Neuronal stem cell (in vitro differentiated cells): Measurements from ENCODE around the gene ARHGAP25.

ENCODE experiments used
- DNase-seq: peaks from one replicate; pipeline ENCODE4 v3.0.0-alpha.2; 2013; ENCODE audit warnings: low spot score
- H2AFZ ChIP-seq: one replicate; pipeline ENCODE4 v1.6.1; 2013; ENCODE audit warnings: mild to moderate bottlenecking, low read length, inconsistent platforms
- H2AK5ac ChIP-seq: 2 replicates; pipeline ENCODE4 v1.6.1; 2013; ENCODE audit warnings: low read depth, mild to moderate bottlenecking, inconsistent platforms, low read length, moderate library complexity, mixed read lengths
- H2BK120ac ChIP-seq: 2 replicates; pipeline ENCODE4 v1.6.1; 2013; ENCODE audit warnings: low read depth, mild to moderate bottlenecking, inconsistent platforms, low read length, moderate library complexity, mixed read lengths
- H2BK12ac ChIP-seq: one replicate; pipeline ENCODE4 v1.6.1; 2013; ENCODE audit warnings: low read length, inconsistent platforms
- H2BK15ac ChIP-seq: 2 replicates; pipeline ENCODE4 v1.6.1; 2013; ENCODE audit warnings: mild to moderate bottlenecking, low read length, inconsistent platforms, mixed read lengths
- H2BK5ac ChIP-seq: one replicate; pipeline ENCODE4 v1.6.1; 2013; ENCODE audit warnings: inconsistent platforms, mild to moderate bottlenecking, low read length, moderate library complexity
- H3K14ac ChIP-seq: one replicate; pipeline ENCODE4 v1.6.1; 2013; ENCODE audit warnings: low read length, inconsistent platforms
- H3K18ac ChIP-seq: 2 replicates; pipeline ENCODE4 v1.6.1; 2013; ENCODE audit warnings: low read length, inconsistent platforms
- H3K23ac ChIP-seq: 2 replicates; pipeline ENCODE4 v1.6.1; 2013; ENCODE audit warnings: low read depth, mild to moderate bottlenecking, mixed read lengths, low read length, inconsistent platforms; ENCODE audit not compliant: poor library complexity
- H3K27ac ChIP-seq: replicated peaks from 3 replicates; pipeline ENCODE4 v1.5.1; 2013; ENCODE audit warnings: low read length, inconsistent platforms
- H3K27me3 ChIP-seq, 3 experiments: 2 replicates each; pipeline ENCODE4 v1.6.1; 2013; ENCODE audit warnings: low read length in 3 of 3, mild to moderate bottlenecking in 2 of 3, inconsistent platforms in 1 of 3, low read depth in 1 of 3, mixed read lengths in 1 of 3, moderate library complexity in 1 of 3; ENCODE audit not compliant: control insufficient read depth in 3 of 3, insufficient read depth in 3 of 3
- H3K36me3 ChIP-seq, 2 donors: replicated peaks in 1 of 2; 2 replicates each; pipeline ENCODE4 v1.6.1; 2013; ENCODE audit warnings: low read length in 2 of 2; ENCODE audit not compliant: control insufficient read depth in 2 of 2, insufficient read depth in 2 of 2
- H3K4ac ChIP-seq: 2 replicates; pipeline ENCODE4 v1.6.1; 2013; ENCODE audit warnings: inconsistent platforms, mild to moderate bottlenecking, low read length, moderate library complexity
- H3K4me1 ChIP-seq, 2 donors: 1 replicate in 1 of 2; 2 replicates in 1 of 2; pipeline ENCODE4 v1.6.1; 2013; ENCODE audit warnings: low read length in 2 of 2, low read depth in 1 of 2; ENCODE audit not compliant: control insufficient read depth in 2 of 2, insufficient read depth in 1 of 2
- H3K4me2 ChIP-seq: one replicate; pipeline ENCODE4 v1.6.1; 2013; ENCODE audit warnings: mild to moderate bottlenecking, low read length, inconsistent platforms; ENCODE audit not compliant: insufficient read depth, poor library complexity, severe bottlenecking
- H3K4me3 ChIP-seq, 2 donors: 2 replicates each; pipeline ENCODE4 v1.5.1; 2013; ENCODE audit warnings: low read length in 2 of 2, mild to moderate bottlenecking in 2 of 2, inconsistent platforms in 1 of 2, moderate library complexity in 1 of 2
- H3K79me1 ChIP-seq: one replicate; pipeline ENCODE4 v1.6.1; 2013; ENCODE audit warnings: low read depth, mild to moderate bottlenecking, inconsistent platforms, low read length, moderate library complexity
- H3K9ac ChIP-seq: one replicate; pipeline ENCODE4 v1.6.1; 2013; ENCODE audit warnings: mild to moderate bottlenecking, low read depth, low read length, inconsistent platforms; ENCODE audit not compliant: poor library complexity
- H3K9me3 ChIP-seq, 2 donors: replicated peaks in 1 of 2; 2 replicates each; pipeline versions ENCODE3 to v1.6.1; 2013; ENCODE audit warnings: low read length in 2 of 2, mild to moderate bottlenecking in 2 of 2, inconsistent platforms in 1 of 2, low read depth in 1 of 2, mixed read lengths in 1 of 2, moderate library complexity in 1 of 2; ENCODE audit not compliant: control insufficient read depth in 2 of 2, insufficient read depth in 1 of 2
- H4K8ac ChIP-seq: one replicate; pipeline ENCODE4 v1.6.1; 2013; ENCODE audit warnings: low read depth, mild to moderate bottlenecking, inconsistent platforms, low read length, moderate library complexity
- H4K91ac ChIP-seq: one replicate; pipeline ENCODE4 v1.6.1; 2013; ENCODE audit warnings: low read length, low read depth, mild to moderate bottlenecking, inconsistent platforms; ENCODE audit not compliant: poor library complexity
- WGBS, 2 donors: extraction: QIAGEN DNeasy Blood & Tissue Kit; methylation state at CpG; one replicate each; pipeline ENCODE4 v1.1.7; 2013; ENCODE audit warnings: missing lambda C conversion rate in 2 of 2, mixed read lengths in 1 of 2; ENCODE audit not compliant: insufficient read length in 2 of 2, insufficient replicate concordance in 1 of 2; ENCODE audit errors: extremely low coverage in 2 of 2; 5-methylcytosine and 5-hydroxymethylcytosine counted together

Gene ARHGAP25

DNA sequence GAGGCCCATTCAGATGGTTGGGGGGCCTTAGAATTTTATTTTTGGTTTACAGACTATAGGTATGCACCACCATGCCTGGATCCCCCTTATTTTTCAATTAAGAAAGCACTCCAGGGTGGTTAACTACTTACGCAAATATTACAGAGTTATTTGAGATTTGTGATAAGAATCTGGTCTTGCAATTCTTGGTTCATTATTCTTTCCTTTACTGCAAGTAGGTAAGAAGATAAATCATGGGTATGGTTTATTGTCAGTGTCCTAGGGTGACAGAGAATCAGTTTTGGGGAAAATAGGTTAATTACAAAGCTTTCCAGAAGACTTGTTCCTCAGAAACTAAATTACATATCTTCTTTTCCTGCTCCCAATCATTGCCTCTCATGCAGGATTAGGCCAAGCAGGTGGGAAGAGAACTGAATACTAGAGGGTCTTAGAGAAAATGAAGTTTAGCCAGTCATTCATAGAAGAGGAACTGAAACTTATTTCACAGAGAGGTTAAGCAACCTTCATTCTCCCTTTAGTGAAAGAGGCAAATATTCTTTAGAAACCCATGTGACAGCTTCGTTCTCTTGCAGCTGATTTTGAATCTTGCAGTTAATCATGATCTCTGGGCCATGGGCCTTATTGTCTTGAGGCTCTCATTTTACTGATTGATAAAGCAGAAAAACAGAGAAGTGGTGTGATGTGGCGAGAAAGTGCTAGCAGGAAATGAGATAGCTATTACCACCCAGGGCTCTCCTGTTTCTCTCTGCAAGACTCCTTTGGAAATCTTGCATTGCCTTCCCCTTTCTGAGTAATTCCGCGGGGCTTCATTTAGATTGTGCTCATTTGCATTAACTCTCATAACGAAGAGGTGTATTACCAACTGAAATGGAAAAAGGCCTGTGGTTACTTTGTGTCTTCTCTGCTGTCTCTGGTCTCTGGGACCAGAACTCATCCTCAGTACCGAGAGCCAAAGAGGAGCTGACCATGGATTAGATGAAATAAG lies 44.8 kb upstream of the ARHGAP25 start:
- H3K36me3 ChIP-seq = no peaks in the 10 kb centered on the region
- no peak overlapping the region for H2AK5ac ChIP-seq
- no peaks in the 10 kb centered on the region for H3K9me3 ChIP-seq
- H2BK120ac ChIP-seq = no peak overlapping the region
- H4K91ac ChIP-seq = no peak overlapping the region
- H3K79me1 ChIP-seq = no peaks in the 10 kb centered on the region
- H4K8ac ChIP-seq = no peak overlapping the region
- H3K9ac ChIP-seq = no peak overlapping the region
- no peak overlapping the region for H3K18ac ChIP-seq
- H2BK5ac ChIP-seq = no peak overlapping the region
- no peak overlapping the region for H2BK15ac ChIP-seq
- DNase-seq = no peak
- H2BK12ac ChIP-seq = no peak overlapping the region
- no peak overlapping the region for H2AFZ ChIP-seq
- H3K4ac ChIP-seq = no peak overlapping the region
- H3K4me3 ChIP-seq = no peak overlapping the region
- no peak overlapping the region for H3K23ac ChIP-seq
- WGBS, 2 donors = no CpG with 5 or more reads among the region's 7 CpGs
- no peak overlapping the region for H3K27ac ChIP-seq
- peaks cover 0 to 2% of the 10 kb centered on the region in 2 donors for H3K4me1 ChIP-seq
- no peaks in the 10 kb centered on the region for H3K27me3 ChIP-seq
- H3K4me2 ChIP-seq = no peak overlapping the region
- H3K14ac ChIP-seq = no peak overlapping the region

DNA sequence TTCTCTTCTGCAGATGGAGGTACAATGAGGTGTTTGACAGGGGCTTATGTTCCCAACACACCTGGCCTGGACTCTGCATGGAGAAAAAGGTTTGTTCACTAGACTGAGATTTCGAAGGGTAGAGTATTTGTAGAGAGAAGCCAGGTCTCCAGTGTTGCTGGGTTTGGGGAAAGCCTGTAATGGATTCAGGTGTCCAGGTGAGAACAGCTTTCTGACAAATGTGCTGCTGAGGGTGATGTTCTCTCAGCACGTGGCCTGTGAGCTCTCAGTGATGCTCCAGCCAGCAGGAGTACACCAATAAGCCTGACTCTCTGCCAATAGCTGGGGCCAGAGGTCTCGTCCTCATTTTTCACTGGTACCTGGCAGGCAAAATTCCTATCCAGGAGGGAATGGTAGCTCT lies 43.8 kb upstream of the ARHGAP25 start:
- Histone ChIP-seq H2BK12ac (no peak overlapping the region), H2BK120ac (no peak overlapping the region), H2BK15ac (no peak overlapping the region), H3K14ac (no peak overlapping the region), H3K4me2 (no peak overlapping the region), H3K4me1 (peaks cover 0 to 2% of the 10 kb centered on the region in 2 donors), H2AFZ (no peak overlapping the region), H3K36me3 (no peaks in the 10 kb centered on the region), H3K18ac (no peak overlapping the region), H3K9me3 (no peaks in the 10 kb centered on the region), H3K79me1 (no peaks in the 10 kb centered on the region), H4K91ac (no peak overlapping the region), H3K23ac (no peak overlapping the region), H4K8ac (no peak overlapping the region), H3K4ac (no peak overlapping the region), H2BK5ac (no peak overlapping the region), H3K9ac (no peak overlapping the region), H2AK5ac (no peak overlapping the region), H3K27me3 (no peaks in the 10 kb centered on the region), H3K4me3 (no peak overlapping the region), H3K27ac (no peak overlapping the region)
- no CpG with 5 or more reads among the region's 3 CpGs for WGBS, 2 donors
- DNase-seq = no peak

DNA sequence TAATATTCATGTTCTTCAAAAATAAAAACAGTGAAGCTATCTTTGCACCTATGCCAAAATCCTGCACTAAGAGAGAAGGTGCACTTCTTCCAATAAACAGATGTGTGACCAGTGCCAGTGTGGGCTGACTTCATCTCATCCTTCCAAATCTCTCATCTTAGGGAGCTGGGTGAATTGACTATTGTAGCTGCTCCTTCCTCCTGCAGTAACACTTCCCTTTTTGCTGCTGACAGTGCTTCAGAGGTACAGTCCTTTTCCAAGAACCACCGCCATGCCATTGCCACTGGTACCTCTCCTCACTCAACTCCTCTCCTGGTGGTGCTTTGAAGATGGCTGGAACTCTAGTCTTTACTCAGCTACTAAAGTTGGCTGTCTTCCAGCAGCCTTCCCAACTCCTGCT lies 42.1 kb upstream of the ARHGAP25 start:
- Histone ChIP-seq H3K4me1 (no peaks in the 10 kb centered on the region), H2BK15ac (no peak overlapping the region), H3K27me3 (no peaks in the 10 kb centered on the region), H3K79me1 (no peaks in the 10 kb centered on the region), H2BK12ac (no peak overlapping the region), H3K9ac (peak overlapping the region; percentile 27), H2AK5ac (no peak overlapping the region), H3K27ac (no peak overlapping the region), H3K14ac (no peak overlapping the region), H2BK120ac (no peak overlapping the region), H4K8ac (no peak overlapping the region), H2BK5ac (no peak overlapping the region), H3K4ac (no peak overlapping the region), H4K91ac (no peak overlapping the region), H3K18ac (no peak overlapping the region), H3K9me3 (peaks cover 2 to 3% of the 10 kb centered on the region in 2 donors), H3K36me3 (no peaks in the 10 kb centered on the region), H3K23ac (no peak overlapping the region), H3K4me3 (no peak overlapping the region), H2AFZ (no peak overlapping the region), H3K4me2 (no peak overlapping the region)
- DNase-seq = no peak
- no CpG with 5 or more reads among the region's 1 CpG for WGBS, 2 donors

DNA sequence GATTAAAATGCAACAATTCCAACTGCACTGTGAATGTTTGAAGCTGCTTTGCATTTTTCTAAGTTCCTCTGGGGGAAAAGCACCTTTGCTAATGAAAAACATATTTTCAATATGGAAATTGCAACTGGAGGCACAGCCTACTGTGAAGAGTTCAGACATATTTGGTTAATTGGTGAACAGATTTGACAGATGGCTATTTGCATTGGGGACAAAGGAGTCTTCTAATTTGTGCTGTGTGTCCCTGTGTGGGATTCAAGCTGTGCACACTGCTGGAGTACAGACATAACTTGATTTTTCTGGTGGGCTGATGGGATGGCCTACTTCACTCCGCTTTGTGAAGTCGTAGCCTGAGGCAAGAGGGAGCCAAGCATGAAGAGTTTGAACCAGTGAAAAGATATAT lies 40.7 kb upstream of the ARHGAP25 start:
- Histone ChIP-seq H3K23ac (no peak overlapping the region), H2BK12ac (no peak overlapping the region), H3K4me2 (no peak overlapping the region), H3K9ac (no peak overlapping the region), H2AFZ (no peak overlapping the region), H3K4me1 (no peaks in the 10 kb centered on the region), H3K79me1 (no peaks in the 10 kb centered on the region), H2AK5ac (no peak overlapping the region), H3K18ac (no peak overlapping the region), H3K4me3 (no peak overlapping the region), H2BK5ac (no peak overlapping the region), H2BK15ac (no peak overlapping the region), H4K8ac (no peak overlapping the region), H2BK120ac (no peak overlapping the region), H3K14ac (no peak overlapping the region), H3K36me3 (no peaks in the 10 kb centered on the region), H3K4ac (no peak overlapping the region), H3K27me3 (no peaks in the 10 kb centered on the region), H3K27ac (no peak overlapping the region), H3K9me3 (peaks cover 2 to 3% of the 10 kb centered on the region in 2 donors), H4K91ac (no peak overlapping the region)
- WGBS, 2 donors = no CpG with 5 or more reads among the region's 2 CpGs
- DNase-seq = no peak
